ENCODE results near the gene CDKAL1.

The CDKAL1 gene

GRCh38 chr6:20805021-20805420 lies 270.8 kb downstream of the CDKAL1 start:
- Histone ChIP-seq H3K9ac (ENCODE audit: low read length) (no peak overlapping the region), H3K9me3 (ENCODE audit: control insufficient read depth, low read length) (peaks cover 11% of the 10 kb centered on the region), H3K27me3 (replicated peaks; ENCODE audit: control insufficient read depth, insufficient read depth, low read length) (no peaks in the 10 kb centered on the region), H3K36me3 (ENCODE audit: control insufficient read depth, insufficient read depth, low read length, severe bottlenecking) (no peaks in the 10 kb centered on the region), H3K4me3 (ENCODE audit: low read length) (no peak overlapping the region), H3K4me1 (ENCODE audit: control insufficient read depth, insufficient read depth, low read length) (peaks cover 3% of the 10 kb centered on the region)
- DNase-seq (ENCODE audit: low read depth), result no peak

DNA sequence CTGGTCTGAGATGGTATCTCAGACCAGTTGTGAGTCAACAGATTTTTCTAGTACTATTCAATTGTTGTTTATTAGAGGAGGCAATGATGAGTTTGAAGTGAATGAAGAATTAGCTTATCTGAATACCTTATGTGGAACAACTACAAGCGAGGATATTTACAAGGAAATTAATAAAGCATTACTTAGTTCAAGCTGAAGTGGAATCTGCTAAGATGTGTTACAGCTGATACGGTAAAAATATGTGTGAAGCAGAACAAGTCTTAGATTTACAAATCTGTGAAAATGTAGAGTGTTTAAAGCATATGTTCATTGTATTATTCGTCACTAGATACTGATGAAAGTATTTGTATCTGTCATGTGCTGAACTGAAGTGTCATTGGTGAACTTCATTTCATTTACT lies 272.4 kb downstream of the CDKAL1 start:
- Histone ChIP-seq H3K27me3 (replicated peaks; ENCODE audit: control insufficient read depth, insufficient read depth, low read length) (no peaks in the 10 kb centered on the region), H3K4me1 (ENCODE audit: control insufficient read depth, insufficient read depth, low read length) (peaks cover 15% of the 10 kb centered on the region)
- DNase-seq (ENCODE audit: low read depth), result no peak

DNA sequence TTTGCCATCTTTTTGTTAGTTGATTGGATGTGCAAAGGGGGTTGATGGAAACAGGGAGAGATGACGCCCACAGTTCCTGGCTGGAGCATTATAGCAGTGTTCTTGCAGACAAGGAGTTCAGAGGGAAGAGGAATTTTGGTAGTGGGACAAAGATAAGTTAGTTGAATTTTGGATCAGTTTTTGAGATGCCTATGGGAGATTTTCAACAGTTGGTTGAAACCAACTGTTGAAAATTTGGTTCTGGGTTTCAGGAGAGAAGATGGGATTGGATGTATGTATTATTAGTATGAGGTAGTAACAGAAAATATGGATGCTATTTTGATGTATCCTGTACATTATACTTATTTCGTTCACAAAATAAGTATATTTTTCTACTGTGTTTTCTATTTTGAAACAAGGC lies 274.2 kb downstream of the CDKAL1 start:
- Histone ChIP-seq H3K4me1 (ENCODE audit: control insufficient read depth, insufficient read depth, low read length) (peaks cover 19% of the 10 kb centered on the region), H3K9me3 (ENCODE audit: control insufficient read depth, low read length) (peaks cover 11% of the 10 kb centered on the region), H3K36me3 (ENCODE audit: control insufficient read depth, insufficient read depth, low read length, severe bottlenecking) (no peaks in the 10 kb centered on the region), H3K4me3 (ENCODE audit: low read length) (no peak overlapping the region), H3K9ac (ENCODE audit: low read length) (no peak overlapping the region), H3K27me3 (replicated peaks; ENCODE audit: control insufficient read depth, insufficient read depth, low read length) (no peaks in the 10 kb centered on the region)
- DNase-seq (ENCODE audit: low read depth), result no peak

More for the DNA sequence above, 272.4 kb downstream of the CDKAL1 start:
- H3K9me3 ChIP-seq (ENCODE audit: control insufficient read depth, low read length), result peaks cover 11% of the 10 kb centered on the region
- H3K4me3 ChIP-seq (ENCODE audit: low read length), result no peak overlapping the region
- no peak overlapping the region for H3K9ac ChIP-seq (ENCODE audit: low read length)
- H3K36me3 ChIP-seq (ENCODE audit: control insufficient read depth, insufficient read depth, low read length, severe bottlenecking), result no peaks in the 10 kb centered on the region

DNA sequence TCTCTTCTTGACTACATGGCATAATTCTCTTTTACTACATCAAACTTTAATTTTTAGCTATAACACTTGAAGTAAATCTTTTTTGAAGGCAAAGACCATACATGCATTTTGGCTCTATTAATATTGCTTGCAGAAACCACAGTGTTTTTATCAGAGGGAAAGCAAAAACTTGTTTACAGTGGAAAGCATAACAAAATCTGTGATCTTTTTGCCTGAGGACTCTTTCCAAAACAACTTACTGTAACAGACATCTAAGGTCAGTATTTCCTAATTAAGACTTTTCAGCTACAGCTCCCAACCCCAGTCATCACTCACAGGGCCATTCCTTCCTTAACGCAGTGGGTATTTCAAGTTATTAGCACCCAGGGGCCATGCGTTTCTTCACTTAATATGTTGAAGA lies 274.7 kb downstream of the CDKAL1 start:
- H3K36me3 ChIP-seq (ENCODE audit: control insufficient read depth, insufficient read depth, low read length, severe bottlenecking), result no peaks in the 10 kb centered on the region
- H3K9me3 ChIP-seq (ENCODE audit: control insufficient read depth, low read length), result peaks cover 11% of the 10 kb centered on the region
- no peak overlapping the region for H3K4me3 ChIP-seq (ENCODE audit: low read length)
- H3K4me1 ChIP-seq (ENCODE audit: control insufficient read depth, insufficient read depth, low read length), result peaks cover 19% of the 10 kb centered on the region
- peak; percentile 27 for DNase-seq (ENCODE audit: low read depth)
- no peak overlapping the region for H3K9ac ChIP-seq (ENCODE audit: low read length)
- H3K27me3 ChIP-seq (replicated peaks; ENCODE audit: control insufficient read depth, insufficient read depth, low read length), result no peaks in the 10 kb centered on the region

DNA sequence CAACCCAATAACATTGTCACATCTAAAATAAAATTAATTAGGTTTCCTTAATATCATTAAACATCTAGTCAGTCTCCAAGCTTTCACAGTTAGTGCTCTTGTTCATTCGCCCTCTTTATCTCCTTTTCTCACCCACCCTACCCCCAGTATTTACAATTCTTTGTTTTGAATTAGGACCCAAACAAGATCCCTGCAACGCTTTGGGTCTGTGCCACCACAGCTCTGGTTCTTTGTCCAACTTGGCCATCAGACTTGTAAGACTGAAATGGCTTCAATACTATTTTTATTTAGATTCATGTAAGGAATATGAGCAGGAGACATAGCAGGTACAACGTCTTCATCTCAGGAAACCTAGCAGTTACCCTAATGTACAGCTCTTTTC lies 276.5 kb downstream of the CDKAL1 start:
- Histone ChIP-seq H3K27me3 (replicated peaks; ENCODE audit: control insufficient read depth, insufficient read depth, low read length) (no peaks in the 10 kb centered on the region), H3K36me3 (ENCODE audit: control insufficient read depth, insufficient read depth, low read length, severe bottlenecking) (no peaks in the 10 kb centered on the region), H3K4me3 (ENCODE audit: low read length) (peak overlapping the region; percentile 21), H3K4me1 (ENCODE audit: control insufficient read depth, insufficient read depth, low read length) (peaks cover 31% of the 10 kb centered on the region), H3K9me3 (ENCODE audit: control insufficient read depth, low read length) (peaks cover 11% of the 10 kb centered on the region), H3K9ac (ENCODE audit: low read length) (no peak overlapping the region)
- no peak for DNase-seq (ENCODE audit: low read depth)

GRCh38 chr6:20811109-20811761 lies 277.0 kb downstream of the CDKAL1 start:
- Histone ChIP-seq H3K4me1 (ENCODE audit: control insufficient read depth, insufficient read depth, low read length) (peaks cover 31% of the 10 kb centered on the region), H3K27me3 (replicated peaks; ENCODE audit: control insufficient read depth, insufficient read depth, low read length) (no peaks in the 10 kb centered on the region), H3K36me3 (ENCODE audit: control insufficient read depth, insufficient read depth, low read length, severe bottlenecking) (no peaks in the 10 kb centered on the region), H3K9ac (ENCODE audit: low read length) (peak overlapping the region; percentile 10), H3K4me3 (ENCODE audit: low read length) (peak overlapping the region; percentile 46), H3K9me3 (ENCODE audit: control insufficient read depth, low read length) (peaks cover 8% of the 10 kb centered on the region)
- DNase-seq (ENCODE audit: low read depth), result peak; percentile 87

GRCh38 chr6:20812776-20813175 lies 278.5 kb downstream of the CDKAL1 start:
- no peak overlapping the region for H3K9ac ChIP-seq (ENCODE audit: low read length)

DNA sequence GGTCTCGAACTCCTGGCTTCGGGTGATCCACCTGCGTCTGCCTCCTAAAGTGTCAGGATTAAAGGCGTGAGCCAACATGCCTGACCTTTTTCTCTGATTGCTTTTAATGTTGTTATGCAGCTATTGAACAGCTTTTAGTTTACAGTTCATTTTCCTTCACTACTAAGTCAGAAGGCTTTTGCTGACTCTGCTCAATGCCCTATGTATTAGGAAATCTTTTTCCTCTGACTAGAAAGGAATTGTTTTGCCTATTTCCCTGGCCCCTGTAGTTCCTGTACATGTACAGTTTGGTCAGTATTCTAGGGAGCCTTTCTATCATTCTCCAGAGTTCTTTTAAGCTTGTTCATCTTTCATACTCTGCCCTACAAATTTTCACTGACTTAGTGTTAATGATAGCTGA lies 280.2 kb downstream of the CDKAL1 start:
- Histone ChIP-seq H3K4me1 (ENCODE audit: control insufficient read depth, insufficient read depth, low read length) (peaks cover 38% of the 10 kb centered on the region), H3K4me3 (ENCODE audit: low read length) (no peak overlapping the region), H3K36me3 (ENCODE audit: control insufficient read depth, insufficient read depth, low read length, severe bottlenecking) (no peaks in the 10 kb centered on the region), H3K9ac (ENCODE audit: low read length) (no peak overlapping the region), H3K27me3 (replicated peaks; ENCODE audit: control insufficient read depth, insufficient read depth, low read length) (no peaks in the 10 kb centered on the region), H3K9me3 (ENCODE audit: control insufficient read depth, low read length) (no peaks in the 10 kb centered on the region)
- no peak for DNase-seq (ENCODE audit: low read depth)

More at GRCh38 chr6:20812776-20813175, 278.5 kb downstream of the CDKAL1 start:
- Histone ChIP-seq H3K9me3 (ENCODE audit: control insufficient read depth, low read length) (no peaks in the 10 kb centered on the region), H3K4me1 (ENCODE audit: control insufficient read depth, insufficient read depth, low read length) (peaks cover 32% of the 10 kb centered on the region), H3K27me3 (replicated peaks; ENCODE audit: control insufficient read depth, insufficient read depth, low read length) (no peaks in the 10 kb centered on the region), H3K4me3 (ENCODE audit: low read length) (no peak overlapping the region), H3K36me3 (ENCODE audit: control insufficient read depth, insufficient read depth, low read length, severe bottlenecking) (no peaks in the 10 kb centered on the region)
- no peak for DNase-seq (ENCODE audit: low read depth)

DNA sequence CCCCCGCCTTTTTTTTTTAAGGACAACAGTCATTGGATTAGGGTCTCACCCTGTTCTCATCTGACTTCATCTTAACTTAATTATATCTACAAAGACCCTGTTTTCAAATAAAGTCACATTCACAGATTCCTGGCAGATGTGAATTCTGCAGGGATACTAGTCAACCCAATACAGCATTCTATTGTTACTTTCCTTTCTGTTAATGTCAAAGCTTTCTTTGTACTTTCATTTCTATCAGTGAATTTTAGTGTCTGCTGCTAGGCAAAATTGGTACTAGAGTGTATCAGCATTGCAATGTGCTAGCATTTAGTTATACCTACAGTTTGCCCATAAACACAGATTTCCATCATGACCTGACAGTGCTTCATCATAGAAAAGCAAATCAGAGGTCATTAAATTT lies 281.9 kb downstream of the CDKAL1 start:
- no peak for DNase-seq (ENCODE audit: low read depth)
- H3K36me3 ChIP-seq (ENCODE audit: control insufficient read depth, insufficient read depth, low read length, severe bottlenecking), result no peaks in the 10 kb centered on the region
- H3K4me1 ChIP-seq (ENCODE audit: control insufficient read depth, insufficient read depth, low read length), result peaks cover 32% of the 10 kb centered on the region
- no peaks in the 10 kb centered on the region for H3K27me3 ChIP-seq (replicated peaks; ENCODE audit: control insufficient read depth, insufficient read depth, low read length)
- no peak overlapping the region for H3K9ac ChIP-seq (ENCODE audit: low read length)
- H3K4me3 ChIP-seq (ENCODE audit: low read length), result no peak overlapping the region
- H3K9me3 ChIP-seq (ENCODE audit: control insufficient read depth, low read length), result no peaks in the 10 kb centered on the region

GRCh38 chr6:20817806-20818320 lies 283.6 kb downstream of the CDKAL1 start:
- H3K4me3 ChIP-seq (ENCODE audit: low read length), result no peak overlapping the region
- H3K27me3 ChIP-seq (replicated peaks; ENCODE audit: control insufficient read depth, insufficient read depth, low read length), result no peaks in the 10 kb centered on the region
- peak; percentile 27 for DNase-seq (ENCODE audit: low read depth)
- no peaks in the 10 kb centered on the region for H3K36me3 ChIP-seq (ENCODE audit: control insufficient read depth, insufficient read depth, low read length, severe bottlenecking)
- H3K9me3 ChIP-seq (ENCODE audit: control insufficient read depth, low read length), result no peaks in the 10 kb centered on the region
- peaks cover 19% of the 10 kb centered on the region for H3K4me1 ChIP-seq (ENCODE audit: control insufficient read depth, insufficient read depth, low read length)
- H3K9ac ChIP-seq (ENCODE audit: low read length), result no peak overlapping the region

- H3K4me1 ChIP-seq (ENCODE audit: control insufficient read depth, insufficient read depth, low read length), result peaks cover 12% of the 10 kb centered on the region
- H3K36me3 ChIP-seq (ENCODE audit: control insufficient read depth, insufficient read depth, low read length, severe bottlenecking), result no peaks in the 10 kb centered on the region
- no peak overlapping the region for H3K9ac ChIP-seq (ENCODE audit: low read length)
- H3K9me3 ChIP-seq (ENCODE audit: control insufficient read depth, low read length), result no peaks in the 10 kb centered on the region
- H3K4me3 ChIP-seq (ENCODE audit: low read length), result no peak overlapping the region
- no peak for DNase-seq (ENCODE audit: low read depth)
- no peaks in the 10 kb centered on the region for H3K27me3 ChIP-seq (replicated peaks; ENCODE audit: control insufficient read depth, insufficient read depth, low read length)
Observed at GRCh38 chr6:20819774-20820400, 285.6 kb downstream of the CDKAL1 start.

Data from adipocyte (in vitro differentiated cells).